C4-2B (cell line): ENCODE results near the gene NMS.

ENCODE experiments used
- H3K27ac ChIP-seq: fragments of 450-650 bp; 2 replicates; pipeline ENCODE4 v1.5.1; 2017
- CTCF ChIP-seq: fragments of 450-650 bp; conservative IDR thresholded peaks from 2 replicates; pipeline ENCODE4 v1.5.1; 2017; ENCODE audit warnings: mild to moderate bottlenecking
- ZFX ChIP-seq: fragments of 450-650 bp; IDR thresholded peaks from 2 replicates; pipeline ENCODE4 v1.6.1; 2017

Gene NMS

GRCh38 chr2:100427111-100427510, 43.2 kb upstream of the NMS start:
- H3K27ac ChIP-seq = no peak overlapping the region
- TF ChIP-seq CTCF (no peak), ZFX (no peak)

DNA sequence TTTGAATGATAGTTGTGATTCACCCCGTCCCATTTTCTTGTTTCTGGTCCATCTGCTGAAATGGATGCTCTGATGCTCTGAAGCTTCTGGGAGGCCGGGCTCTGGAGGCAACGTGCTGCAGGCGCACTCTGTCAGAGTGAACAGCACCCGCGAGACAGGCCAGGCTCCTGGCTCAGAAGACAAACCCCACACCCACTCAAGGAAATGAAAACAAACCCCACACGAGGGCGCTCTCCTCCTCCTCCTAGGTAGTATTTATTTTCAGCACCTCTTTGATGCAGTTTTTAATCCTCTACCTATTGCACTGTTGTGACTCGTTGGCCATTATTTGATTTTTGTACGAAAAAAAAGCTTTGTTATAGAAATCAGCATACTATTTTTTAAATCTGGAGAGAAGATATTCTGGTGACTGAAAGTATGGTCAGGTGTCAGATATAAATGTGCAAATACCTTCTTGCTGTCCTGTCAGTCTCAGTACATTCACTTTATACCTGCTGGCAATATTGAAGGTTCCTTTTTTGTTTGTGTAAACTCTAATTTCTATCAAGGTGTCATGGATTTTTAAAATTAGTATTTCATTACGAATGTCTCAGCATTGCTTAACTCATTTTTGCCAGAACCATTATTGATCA, 42.5 kb upstream of the NMS start:
- TF ChIP-seq CTCF (peak; percentile 76), ZFX (no peak)
- no peak overlapping the region for H3K27ac ChIP-seq

DNA sequence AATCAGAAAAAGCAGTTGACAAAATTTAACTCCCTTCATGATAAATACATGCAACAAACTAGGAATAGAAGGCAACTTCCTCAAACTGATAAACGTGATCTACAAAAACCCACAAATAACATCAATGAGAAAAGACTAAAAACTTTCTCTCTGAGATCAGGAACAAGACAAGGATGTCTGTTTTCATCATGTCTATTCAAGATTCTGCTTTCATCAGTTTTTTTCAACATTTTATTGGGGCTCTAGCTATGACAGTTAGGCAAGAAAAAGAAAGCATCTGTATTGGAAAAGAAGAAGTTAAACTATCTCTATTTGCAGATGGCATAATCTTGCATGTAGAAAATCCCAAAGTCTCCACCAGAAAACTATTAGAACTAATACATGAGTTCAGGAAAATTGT, 40.6 kb upstream of the NMS start:
- no peak overlapping the region for H3K27ac ChIP-seq
- TF ChIP-seq ZFX (no peak), CTCF (no peak)

DNA sequence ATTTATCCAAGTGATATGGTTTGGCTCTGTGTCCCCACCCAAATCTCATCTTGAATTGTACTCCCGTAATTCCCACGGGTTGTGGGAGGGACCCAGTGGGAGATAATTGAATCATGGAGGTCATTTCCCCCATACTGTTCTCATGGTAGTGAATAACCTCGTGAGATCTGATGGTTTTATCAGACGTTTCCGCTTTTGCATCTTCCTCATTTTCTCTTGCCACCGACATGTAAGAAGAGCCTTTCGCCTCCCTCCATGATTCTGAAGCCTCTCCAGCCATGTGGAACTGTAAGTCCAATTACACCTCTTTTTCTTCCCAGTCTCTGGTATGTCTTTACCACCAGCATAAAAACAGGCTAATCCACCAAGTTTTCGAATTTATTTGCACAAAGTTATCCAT, 32.5 kb upstream of the NMS start:
- no peak for TF ChIP-seq CTCF
- TF ChIP-seq ZFX = no peak
- H3K27ac ChIP-seq = no peak overlapping the region

- H3K27ac ChIP-seq = no peak overlapping the region
- TF ChIP-seq ZFX = no peak
- no peak for TF ChIP-seq CTCF
Observed at GRCh38 chr2:100446696-100447095, 23.6 kb upstream of the NMS start.

DNA sequence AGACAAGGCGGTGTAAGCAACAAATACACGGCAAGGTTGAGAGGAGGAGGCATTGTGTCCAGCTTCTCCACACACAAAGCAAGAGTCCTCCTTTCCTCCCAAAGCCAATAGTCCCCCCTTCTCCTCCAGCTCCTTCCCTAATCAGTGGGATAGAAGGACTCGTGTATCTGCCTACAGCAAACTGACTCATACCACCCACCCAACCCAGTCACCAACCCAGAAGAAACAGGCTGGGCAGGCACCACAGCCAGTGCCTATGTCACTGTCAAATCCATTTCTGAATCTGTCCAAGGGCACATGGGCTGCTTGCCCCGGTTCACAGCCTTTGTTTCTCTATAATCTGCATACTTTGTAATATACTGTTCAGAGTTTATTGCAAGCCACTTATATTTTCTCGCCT, 19.2 kb upstream of the NMS start:
- no peak overlapping the region for H3K27ac ChIP-seq
- TF ChIP-seq CTCF (no peak), ZFX (no peak)

DNA sequence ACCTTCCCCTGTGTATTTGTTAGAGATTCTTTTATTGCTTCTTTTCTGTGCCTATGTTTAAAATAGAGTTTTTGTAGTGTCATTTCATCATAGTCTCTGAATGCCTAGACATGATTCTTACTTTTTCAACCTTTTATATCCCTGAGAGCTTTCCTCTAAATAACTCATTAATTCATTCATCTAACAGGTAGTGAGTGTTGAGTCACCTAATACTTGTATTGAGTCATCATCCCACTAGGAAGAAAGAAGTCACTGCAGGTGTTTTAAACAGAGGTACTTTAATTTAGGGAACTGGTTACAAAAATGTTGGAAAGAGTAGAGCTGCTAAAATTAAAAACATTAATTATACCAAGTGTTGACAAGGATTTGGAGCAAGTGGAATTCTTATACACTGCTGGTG, 18.5 kb upstream of the NMS start:
- H3K27ac ChIP-seq = no peak overlapping the region
- TF ChIP-seq ZFX (no peak), CTCF (no peak)
